WTC11 (cell line): ENCODE measurements around the gene C5AR1.

Experiments used
- ATF1 ChIP-seq: sonication (generic); formaldehyde crosslinking; IDR thresholded peaks from 2 replicates; pipeline ENCODE4 v1.8.1; 2023; ENCODE audit warnings: mild to moderate bottlenecking, moderate library complexity, missing genetic modification reagents
- JUN ChIP-seq: sonication (generic); formaldehyde crosslinking; IDR thresholded peaks from 2 replicates; pipeline ENCODE4 v1.8.0; 2023; ENCODE audit warnings: mild to moderate bottlenecking, missing genetic modification reagents
- NR3C1 ChIP-seq: sonication (generic); formaldehyde crosslinking; conservative IDR thresholded peaks from 2 replicates; pipeline ENCODE4 v1.8.1; 2023; ENCODE audit warnings: low read depth, mild to moderate bottlenecking, missing genetic modification reagents
- ZNF219 ChIP-seq: sonication (generic); formaldehyde crosslinking; IDR thresholded peaks from 2 replicates; pipeline ENCODE4 v1.8.0; 2023; ENCODE audit warnings: missing genetic modification reagents, mild to moderate bottlenecking, borderline replicate concordance
- ZNF423 ChIP-seq: fragments of 250-450 bp; sonication (Bioruptor Pico); IDR thresholded peaks from 2 replicates; pipeline ENCODE4 v2.1.2; 2022; ENCODE audit warnings: mild to moderate bottlenecking, moderate library complexity
- TF ChIP-seq, protein P1 (sequence below): sonication (generic); formaldehyde crosslinking; IDR thresholded peaks from 2 replicates; pipeline ENCODE4 v1.8.0; 2023; ENCODE audit warnings: missing genetic modification reagents
- TF ChIP-seq, protein P2 (sequence below): fragments of 200-600 bp; IDR thresholded peaks from 2 replicates; pipeline ENCODE4 v1.8.0; 2022; ENCODE audit warnings: antibody characterized with exemption
- TF ChIP-seq, protein P3 (sequence below): sonication (generic); formaldehyde crosslinking; conservative IDR thresholded peaks from 2 replicates; pipeline ENCODE4 v1.8.1; 2022; ENCODE audit warnings: mild to moderate bottlenecking, missing genetic modification reagents
- TF ChIP-seq, protein P4 (sequence below): sonication (generic); formaldehyde crosslinking; IDR thresholded peaks from 2 replicates; pipeline ENCODE4 v1.8.0; 2022; ENCODE audit warnings: mild to moderate bottlenecking, missing genetic modification reagents

DNA sequence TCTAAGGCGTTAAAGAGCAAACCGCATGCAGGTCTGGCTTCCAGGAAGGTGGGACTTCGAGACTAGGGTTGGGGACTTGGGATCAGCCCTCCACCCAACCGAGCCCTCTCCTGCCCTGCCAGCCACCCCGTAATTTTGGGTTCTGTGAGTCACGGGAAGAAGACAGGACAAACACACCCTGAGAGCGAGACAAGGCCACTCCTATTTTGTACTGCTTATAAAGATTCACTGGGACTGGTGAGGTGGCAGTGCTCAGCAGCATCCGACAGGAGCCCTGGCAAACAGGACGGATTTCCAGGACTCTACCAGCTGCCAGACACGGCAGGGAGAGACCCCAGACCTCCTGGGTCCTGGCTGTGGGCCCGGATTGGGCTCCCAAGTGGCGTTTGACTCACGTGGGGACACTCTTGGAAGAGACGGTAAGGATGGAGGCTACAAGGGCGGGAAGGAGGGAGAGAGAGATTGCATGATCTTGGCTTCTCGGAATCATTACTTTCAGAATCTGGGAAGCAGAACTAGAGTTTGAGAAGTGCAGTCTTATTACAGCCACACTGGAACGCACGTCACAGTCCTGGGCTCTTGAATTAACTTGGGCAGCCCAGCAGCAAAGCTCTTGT lies 22.4 kb downstream of the C5AR1 start, which contains the start of gene C5AR2:
- TF ChIP-seq, protein P1, sequence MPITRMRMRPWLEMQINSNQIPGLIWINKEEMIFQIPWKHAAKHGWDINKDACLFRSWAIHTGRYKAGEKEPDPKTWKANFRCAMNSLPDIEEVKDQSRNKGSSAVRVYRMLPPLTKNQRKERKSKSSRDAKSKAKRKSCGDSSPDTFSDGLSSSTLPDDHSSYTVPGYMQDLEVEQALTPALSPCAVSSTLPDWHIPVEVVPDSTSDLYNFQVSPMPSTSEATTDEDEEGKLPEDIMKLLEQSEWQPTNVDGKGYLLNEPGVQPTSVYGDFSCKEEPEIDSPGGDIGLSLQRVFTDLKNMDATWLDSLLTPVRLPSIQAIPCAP (CRISPR knock-in tag): no peak
- TF ChIP-seq, protein P2, sequence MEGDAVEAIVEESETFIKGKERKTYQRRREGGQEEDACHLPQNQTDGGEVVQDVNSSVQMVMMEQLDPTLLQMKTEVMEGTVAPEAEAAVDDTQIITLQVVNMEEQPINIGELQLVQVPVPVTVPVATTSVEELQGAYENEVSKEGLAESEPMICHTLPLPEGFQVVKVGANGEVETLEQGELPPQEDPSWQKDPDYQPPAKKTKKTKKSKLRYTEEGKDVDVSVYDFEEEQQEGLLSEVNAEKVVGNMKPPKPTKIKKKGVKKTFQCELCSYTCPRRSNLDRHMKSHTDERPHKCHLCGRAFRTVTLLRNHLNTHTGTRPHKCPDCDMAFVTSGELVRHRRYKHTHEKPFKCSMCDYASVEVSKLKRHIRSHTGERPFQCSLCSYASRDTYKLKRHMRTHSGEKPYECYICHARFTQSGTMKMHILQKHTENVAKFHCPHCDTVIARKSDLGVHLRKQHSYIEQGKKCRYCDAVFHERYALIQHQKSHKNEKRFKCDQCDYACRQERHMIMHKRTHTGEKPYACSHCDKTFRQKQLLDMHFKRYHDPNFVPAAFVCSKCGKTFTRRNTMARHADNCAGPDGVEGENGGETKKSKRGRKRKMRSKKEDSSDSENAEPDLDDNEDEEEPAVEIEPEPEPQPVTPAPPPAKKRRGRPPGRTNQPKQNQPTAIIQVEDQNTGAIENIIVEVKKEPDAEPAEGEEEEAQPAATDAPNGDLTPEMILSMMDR: no peak
- TF ChIP-seq, protein P3, sequence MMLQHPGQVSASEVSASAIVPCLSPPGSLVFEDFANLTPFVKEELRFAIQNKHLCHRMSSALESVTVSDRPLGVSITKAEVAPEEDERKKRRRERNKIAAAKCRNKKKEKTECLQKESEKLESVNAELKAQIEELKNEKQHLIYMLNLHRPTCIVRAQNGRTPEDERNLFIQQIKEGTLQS: no peak
- TF ChIP-seq ZNF423: no peak
- TF ChIP-seq ZNF219: no peak
- no peak for TF ChIP-seq JUN (CRISPR knock-in tag)
- TF ChIP-seq ATF1 (CRISPR knock-in tag): no peak
- TF ChIP-seq, protein P4, sequence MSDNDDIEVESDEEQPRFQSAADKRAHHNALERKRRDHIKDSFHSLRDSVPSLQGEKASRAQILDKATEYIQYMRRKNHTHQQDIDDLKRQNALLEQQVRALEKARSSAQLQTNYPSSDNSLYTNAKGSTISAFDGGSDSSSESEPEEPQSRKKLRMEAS (CRISPR knock-in tag): no peak
- no peak for TF ChIP-seq NR3C1 (CRISPR knock-in tag)
